ENCODE data around the gene SLC12A2.

Gene SLC12A2

DNA sequence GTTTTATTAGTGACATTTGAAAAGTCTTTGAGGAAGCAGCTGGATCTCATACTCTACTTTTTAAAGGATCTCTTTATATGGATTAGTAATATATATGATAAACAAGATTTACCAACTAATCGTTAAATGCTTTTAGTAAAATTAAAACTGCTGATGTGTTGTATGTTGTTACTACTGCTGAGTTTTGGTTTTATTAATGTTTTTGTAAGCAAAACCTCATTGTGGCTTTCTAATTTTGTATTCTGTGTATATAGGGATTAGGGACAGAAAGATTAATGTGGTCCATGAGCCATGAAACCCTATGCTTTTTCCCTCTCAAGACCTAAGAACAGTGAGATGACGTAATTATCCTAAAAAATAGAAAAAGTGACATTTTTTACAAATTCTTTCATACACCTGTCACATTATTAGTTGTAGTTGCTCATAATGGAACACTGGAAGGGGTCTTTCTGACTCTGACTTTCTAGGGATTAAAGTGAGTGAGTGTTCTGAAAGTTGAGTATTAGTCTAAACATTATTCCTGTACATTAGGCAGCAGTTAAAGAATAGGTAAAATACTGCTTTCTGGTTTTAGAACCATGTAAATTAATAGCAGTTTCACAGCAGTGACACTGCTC is 85.9 kb downstream of the SLC12A2 start:
- H3K4me3 ChIP-seq (ENCODE audit: low read length), result no peak overlapping the region
- TF ChIP-seq ZNF274 (IDR thresholded peaks at IDR 0.05; ENCODE audit: low read depth, low read length), result no peak

DNA sequence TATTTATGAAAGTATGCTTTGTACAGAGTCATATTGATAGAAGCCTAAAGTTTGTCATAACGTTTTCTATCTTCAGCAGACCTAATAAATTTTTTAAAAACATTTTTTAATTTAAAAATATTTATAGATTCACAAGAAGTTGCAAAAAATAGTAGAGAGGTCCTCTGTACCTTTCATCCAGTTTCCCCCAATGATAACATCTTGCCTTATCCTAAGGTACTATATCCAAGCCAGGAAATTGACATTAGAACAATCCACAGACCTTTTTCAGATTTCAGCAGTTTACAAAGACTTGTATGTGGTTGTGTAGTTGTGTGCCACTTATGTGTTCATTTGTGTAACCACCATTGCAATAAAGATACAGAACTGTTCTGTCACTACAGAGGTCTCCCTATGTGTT is 88.5 kb downstream of the SLC12A2 start:
- TF ChIP-seq ZNF274 (IDR thresholded peaks at IDR 0.05; ENCODE audit: low read depth, low read length), result no peak
- H3K4me3 ChIP-seq (ENCODE audit: low read length), result no peak overlapping the region

DNA sequence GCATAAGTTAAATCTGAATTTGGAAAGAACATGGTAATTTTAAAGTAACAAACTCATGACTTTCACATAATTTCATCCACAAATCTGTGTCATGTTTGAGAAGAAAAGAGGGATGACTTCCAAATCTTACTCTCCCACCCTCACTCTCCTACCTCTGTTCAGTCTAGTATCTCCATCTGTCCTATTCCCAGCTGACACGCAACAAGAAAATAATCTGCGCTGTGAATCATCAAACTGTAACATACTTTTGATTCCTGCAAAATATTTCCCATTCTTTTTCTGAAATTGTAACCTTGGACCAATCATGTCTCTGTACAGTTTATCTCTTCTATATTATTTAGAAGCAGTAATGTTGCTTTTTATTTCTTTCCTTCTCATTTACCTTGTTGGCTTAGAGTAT is 91.4 kb downstream of the SLC12A2 start:
- no peak for TF ChIP-seq ZNF274 (IDR thresholded peaks at IDR 0.05; ENCODE audit: low read depth, low read length)
- H3K4me3 ChIP-seq (ENCODE audit: low read length), result no peak overlapping the region

DNA sequence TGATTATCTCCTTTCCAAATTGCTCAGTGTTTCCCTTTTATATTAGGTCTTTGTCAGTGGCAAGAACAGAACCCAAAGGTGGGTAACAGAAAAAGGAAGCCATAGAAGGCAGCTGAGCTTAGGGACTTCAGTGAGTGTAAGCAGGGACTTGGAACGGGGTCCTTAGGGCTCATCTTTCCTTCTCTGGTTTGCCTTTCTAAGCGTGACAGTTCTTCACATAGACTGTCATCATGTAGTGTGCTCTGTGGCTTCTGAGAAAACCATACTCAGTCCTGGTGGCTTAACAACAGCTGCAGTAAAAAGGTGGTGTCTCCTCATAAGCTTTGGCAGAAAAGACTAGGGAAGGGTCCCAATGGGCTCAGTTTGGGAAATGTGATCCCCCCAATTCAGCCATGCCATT is 108.8 kb downstream of the SLC12A2 start:
- H3K4me3 ChIP-seq (ENCODE audit: low read length), result no peak overlapping the region
- TF ChIP-seq ZNF274 (IDR thresholded peaks at IDR 0.05; ENCODE audit: low read depth, low read length), result no peak

DNA sequence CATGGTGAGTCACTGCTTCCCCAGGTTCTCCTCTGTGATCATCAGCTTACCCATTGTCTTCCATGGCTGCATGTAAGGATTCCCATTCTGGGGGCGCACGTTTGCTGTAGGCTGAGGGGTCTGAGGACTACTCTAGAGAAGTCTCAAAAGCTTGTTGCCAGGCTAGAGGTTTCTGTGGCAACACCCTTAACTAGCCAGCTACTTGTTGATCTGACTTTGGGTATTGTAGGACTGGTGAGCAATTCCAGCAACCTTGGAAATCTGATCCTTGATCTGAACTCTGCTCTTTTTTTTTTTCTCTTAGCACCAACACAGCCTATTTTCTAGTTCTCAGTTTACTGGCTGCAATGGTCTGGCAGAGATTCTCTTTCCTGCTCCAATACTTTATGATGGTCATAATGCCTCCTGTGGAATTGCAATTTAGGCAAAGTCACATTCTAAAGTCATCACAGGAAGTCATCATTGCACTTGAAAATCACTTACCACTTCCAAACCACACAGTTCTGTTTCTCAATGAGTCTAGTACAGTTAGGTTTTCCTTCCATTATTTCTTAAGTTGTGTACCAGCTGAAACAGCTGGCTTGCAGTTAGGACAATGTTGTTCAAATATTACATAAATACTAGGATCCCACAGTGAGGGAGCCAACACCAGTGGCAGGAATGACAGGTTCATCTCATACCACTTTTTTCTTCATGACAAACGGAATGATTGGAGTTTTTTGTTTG is 110.3 kb downstream of the SLC12A2 start:
- TF ChIP-seq ZNF274 (IDR thresholded peaks at IDR 0.05; ENCODE audit: low read depth, low read length), result no peak
- no peak overlapping the region for H3K4me3 ChIP-seq (ENCODE audit: low read length)

DNA sequence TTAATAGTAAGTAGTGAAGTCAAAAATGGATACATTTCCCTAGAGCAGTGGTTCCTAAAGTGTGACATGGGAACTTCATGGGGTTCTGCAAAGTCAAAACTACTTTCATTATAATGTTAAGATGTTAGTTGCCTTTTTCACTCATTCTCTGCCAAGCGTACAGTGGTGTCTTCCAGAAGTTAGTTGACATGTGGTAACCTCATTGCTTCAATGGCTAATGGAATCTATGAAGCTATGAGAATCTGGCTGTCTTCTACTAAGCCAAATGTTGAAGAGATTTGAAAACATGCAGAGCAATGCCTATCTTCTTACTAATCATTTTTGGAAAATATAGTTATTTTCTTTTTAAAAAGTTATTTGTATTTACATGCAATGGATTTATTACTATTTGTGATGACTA is 111.8 kb downstream of the SLC12A2 start:
- TF ChIP-seq ZNF274 (IDR thresholded peaks at IDR 0.05; ENCODE audit: low read depth, low read length), result no peak
- no peak overlapping the region for H3K4me3 ChIP-seq (ENCODE audit: low read length)

DNA sequence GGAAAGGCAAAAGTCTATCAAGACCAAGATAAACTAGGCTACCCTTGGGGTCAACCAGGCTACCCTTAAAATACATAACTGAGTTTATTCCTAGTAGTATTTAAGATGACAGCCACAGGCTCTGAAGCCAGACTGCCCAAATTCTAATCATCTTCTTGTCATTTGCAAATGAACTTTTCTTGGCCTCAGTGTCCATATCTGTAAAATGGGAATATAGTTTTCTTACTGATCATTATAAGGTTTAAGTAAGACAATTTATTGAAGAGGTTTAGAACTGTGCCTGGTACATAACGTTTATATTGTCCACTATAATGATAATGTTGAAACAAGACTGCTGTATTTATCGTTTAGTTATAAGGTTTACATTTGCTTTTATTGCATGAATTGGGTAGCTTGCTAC is 112.5 kb downstream of the SLC12A2 start:
- TF ChIP-seq ZNF274 (IDR thresholded peaks at IDR 0.05; ENCODE audit: low read depth, low read length), result no peak
- no peak overlapping the region for H3K4me3 ChIP-seq (ENCODE audit: low read length)

DNA sequence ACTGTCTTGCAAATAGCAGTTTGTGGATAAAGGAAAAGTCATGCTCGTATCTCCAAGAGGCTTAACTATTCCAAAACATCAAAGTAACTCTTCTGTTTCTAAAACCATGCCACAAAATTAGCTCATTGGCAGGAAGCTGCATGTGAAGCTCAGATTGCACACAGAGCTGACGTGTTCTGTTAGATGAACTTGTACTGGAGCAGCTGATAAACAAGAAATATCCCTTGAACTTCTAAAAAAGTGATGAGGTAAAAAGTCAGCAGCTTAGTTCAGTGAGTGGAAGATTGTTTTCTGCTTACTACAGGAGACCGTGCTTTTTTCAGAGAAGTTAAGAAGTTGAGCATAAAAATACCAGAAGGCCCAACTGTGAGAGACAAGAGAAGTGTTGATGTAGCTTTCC is 113.2 kb downstream of the SLC12A2 start:
- H3K4me3 ChIP-seq (ENCODE audit: low read length), result no peak overlapping the region
- no peak for TF ChIP-seq ZNF274 (IDR thresholded peaks at IDR 0.05; ENCODE audit: low read depth, low read length)

DNA sequence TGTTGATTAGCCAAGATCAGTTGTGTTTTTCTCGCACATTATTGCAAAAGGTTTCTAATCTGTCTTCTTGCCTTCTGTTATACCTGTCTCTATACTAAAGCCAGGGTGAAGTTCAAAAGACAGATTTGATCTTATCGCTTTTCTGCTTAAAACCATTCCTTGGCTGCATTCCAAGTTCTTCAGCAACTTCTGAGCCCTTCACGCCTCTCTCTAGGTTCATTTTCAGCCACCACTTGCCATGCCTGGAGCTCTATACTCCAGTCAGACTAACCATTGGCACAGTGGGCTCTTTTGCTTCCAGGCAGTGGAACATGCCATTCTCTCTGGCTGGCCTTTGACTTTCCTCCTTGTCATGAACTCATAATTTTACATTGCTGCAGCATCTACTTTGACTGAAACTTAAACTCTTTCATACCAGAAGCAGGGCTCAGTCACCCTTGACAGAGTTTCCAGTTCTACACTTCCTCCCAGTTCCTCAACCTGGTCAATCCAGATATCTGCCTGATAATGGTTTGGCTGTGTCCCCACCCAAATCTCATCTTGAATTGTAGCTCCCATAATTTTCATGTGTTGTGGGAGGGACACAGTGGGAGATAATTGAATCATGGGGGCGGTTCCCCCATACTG is 114.4 kb downstream of the SLC12A2 start:
- H3K4me3 ChIP-seq (ENCODE audit: low read length), result no peak overlapping the region
- no peak for TF ChIP-seq ZNF274 (IDR thresholded peaks at IDR 0.05; ENCODE audit: low read depth, low read length)

DNA sequence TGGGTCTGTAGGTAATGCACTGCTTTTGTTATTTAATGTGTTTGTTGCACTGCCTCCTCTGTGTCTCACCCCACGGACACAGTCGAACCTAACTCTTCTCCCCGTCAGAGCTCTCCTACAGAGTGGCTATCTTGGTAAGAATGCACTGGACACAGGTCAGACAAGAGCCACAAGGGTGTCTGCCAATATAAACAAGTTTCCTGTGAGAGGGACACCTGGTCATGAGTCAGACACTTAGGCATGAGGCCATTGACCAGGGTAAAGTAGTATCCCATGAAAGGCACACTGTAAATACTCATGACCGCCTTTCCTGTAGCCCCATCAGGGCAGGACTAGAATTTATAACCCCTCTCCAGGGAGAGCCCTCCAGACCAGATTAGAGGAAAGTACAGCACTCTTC is 115.5 kb downstream of the SLC12A2 start:
- no peak overlapping the region for H3K4me3 ChIP-seq (ENCODE audit: low read length)
- no peak for TF ChIP-seq ZNF274 (IDR thresholded peaks at IDR 0.05; ENCODE audit: low read depth, low read length)

DNA sequence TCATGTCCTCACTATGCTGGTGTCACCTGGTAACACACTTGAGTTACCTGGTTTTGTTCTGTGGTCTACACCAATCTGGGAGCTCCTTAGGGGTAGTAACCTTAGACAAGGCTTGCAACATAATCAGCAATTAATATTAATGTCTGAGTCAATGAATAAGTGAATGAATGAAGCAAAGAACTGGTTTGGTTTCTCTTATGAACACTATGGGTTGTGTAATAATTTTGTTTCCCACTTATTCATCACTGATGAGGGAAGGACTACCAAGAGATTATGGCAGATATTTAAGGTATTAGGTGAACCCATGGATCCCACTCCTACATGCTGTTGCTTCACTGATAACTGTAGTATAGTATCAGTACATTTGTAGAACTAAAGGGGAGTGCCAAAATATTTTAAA is 116.0 kb downstream of the SLC12A2 start:
- no peak for TF ChIP-seq ZNF274 (IDR thresholded peaks at IDR 0.05; ENCODE audit: low read depth, low read length)
- H3K4me3 ChIP-seq (ENCODE audit: low read length), result no peak overlapping the region

DNA sequence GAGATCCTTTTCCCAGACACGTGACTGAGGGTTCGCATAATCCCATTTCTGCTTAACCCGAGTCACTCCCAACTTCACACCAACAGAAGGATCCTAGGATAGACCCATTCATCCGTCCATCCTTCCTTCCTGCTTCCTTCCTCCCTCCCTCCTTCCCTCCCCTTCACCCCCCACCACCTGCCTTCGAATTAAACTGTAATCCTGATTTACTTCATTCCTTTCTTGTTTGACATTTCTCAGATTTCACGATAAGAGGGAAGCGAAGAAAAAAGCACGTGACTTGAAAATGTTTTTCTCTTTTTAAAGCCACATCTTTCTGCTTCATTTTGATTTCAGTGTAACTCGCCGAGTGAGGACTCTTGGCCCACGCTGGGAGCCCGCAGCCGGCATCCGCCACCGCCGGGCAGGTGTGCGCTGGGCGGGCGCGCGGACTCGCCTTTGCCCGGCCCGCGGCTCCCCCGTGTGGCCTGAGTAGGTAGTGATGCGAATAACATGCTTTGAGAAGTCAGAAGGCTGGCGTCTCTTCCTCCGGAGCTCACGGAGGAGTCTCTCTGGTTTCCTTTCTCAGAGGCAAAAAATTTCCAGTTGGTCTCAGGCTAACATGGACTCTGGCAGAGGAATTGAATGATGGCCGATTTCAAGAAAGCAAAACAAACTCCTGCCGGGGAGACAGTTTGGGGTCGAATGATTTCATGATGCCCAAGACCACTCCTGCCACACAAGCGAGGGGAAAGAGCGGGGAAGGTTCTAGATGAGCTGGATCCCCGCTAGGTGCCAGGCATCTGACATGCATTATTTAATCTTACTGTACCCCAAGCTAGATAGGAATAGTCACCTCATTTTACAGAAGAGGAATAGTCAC is 117.7 kb downstream of the SLC12A2 start:
- TF ChIP-seq ZNF274 (IDR thresholded peaks at IDR 0.05; ENCODE audit: low read depth, low read length), result no peak
- H3K4me3 ChIP-seq (ENCODE audit: low read length), result no peak overlapping the region

DNA sequence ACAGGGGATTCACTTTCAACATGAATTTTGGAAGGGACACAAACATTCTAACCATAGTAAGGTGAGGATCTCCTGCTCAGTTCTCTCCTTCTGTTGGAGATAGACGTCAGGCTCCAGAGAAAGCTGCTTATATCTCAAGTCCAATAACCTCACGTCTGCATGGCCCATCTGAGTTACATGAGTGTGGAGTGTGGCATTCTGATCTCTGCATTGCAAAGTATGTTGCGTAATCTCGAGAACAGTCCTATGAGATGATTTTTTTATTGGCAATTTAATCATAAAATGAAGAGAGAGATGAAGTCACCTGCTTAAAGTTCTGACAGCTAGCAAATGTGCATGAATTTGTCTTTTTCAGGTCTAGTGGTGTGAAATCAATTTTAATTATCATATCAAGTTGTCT is 118.8 kb downstream of the SLC12A2 start:
- H3K4me3 ChIP-seq (ENCODE audit: low read length), result no peak overlapping the region
- TF ChIP-seq ZNF274 (IDR thresholded peaks at IDR 0.05; ENCODE audit: low read depth, low read length), result no peak

DNA sequence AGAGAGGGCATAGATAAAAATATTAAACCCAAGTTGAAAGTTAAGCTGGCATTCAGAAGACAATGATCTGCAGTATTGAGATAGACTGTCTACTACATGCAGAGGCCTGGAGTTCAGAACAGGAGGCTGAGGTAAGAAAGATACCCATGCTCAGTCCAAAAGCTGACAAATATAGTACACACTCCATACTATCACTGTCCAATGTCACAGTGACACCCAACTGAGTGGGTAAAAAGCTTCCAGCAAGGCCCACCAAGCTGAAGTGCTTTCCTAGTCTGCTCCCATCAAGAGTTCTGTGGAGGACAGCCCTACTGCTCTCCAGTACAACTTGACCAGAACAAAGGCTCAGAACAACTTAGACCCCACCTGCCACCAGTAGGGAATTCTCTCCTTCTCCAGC is 124.9 kb downstream of the SLC12A2 start:
- TF ChIP-seq ZNF274 (IDR thresholded peaks at IDR 0.05; ENCODE audit: low read depth, low read length), result no peak
- no peak overlapping the region for H3K4me3 ChIP-seq (ENCODE audit: low read length)
